OCI-LY7 (cell line): ENCODE results near the gene RRAD. TPM values are rescaled to one million over a fixed set of nuclear protein-coding genes. Genes with fewer than 3 reads are reported as not detected.

ENCODE experiments used
- BruUV-seq: library from RNA; stranded (reverse); fragments of 400-500 nt; replicated peaks from 2 replicates; lab custom pipeline; 2021; lab: Mats Ljungman, UMichigan
- CTCF ChIA-PET: fragments of 300-600 bp; sonication (Branson Sonifier 250); formaldehyde crosslinking; loops from one replicate; lab custom pipeline; 2022; ENCODE audit warnings: antibody characterized with exemption; ENCODE audit not compliant: unreplicated experiment; lab: Charles Lee
- POLR2A ChIA-PET: fragments of 300-600 bp; sonication (Branson Sonifier 250); formaldehyde crosslinking; loops from one replicate; lab custom pipeline; 2022; ENCODE audit warnings: antibody characterized with exemption; lab: Charles Lee
- DNase-seq: peaks from one replicate; pipeline ENCODE4 v3.0.0-alpha.2; 2015; ENCODE audit warnings: low spot score
- H2AFZ ChIP-seq: fragments of 200-600 bp; sonication (generic), shearing (Covaris generic); 2 replicates; pipeline ENCODE4 v1.6.1; 2014; ENCODE audit warnings: mild to moderate bottlenecking, antibody characterized with exemption, low read length, moderate library complexity
- H3K27ac ChIP-seq: fragments of 200-600 bp; sonication (generic); 2 replicates; pipeline ENCODE4 v1.5.1; 2014; ENCODE audit warnings: mixed run types, low read depth, mild to moderate bottlenecking, moderate library complexity, low read length, inconsistent platforms; ENCODE audit not compliant: poor library complexity, severe bottlenecking
- H3K36me3 ChIP-seq: fragments of 200-600 bp; sonication (generic); 2 replicates; pipeline ENCODE4 v1.6.1; 2014; ENCODE audit warnings: mild to moderate bottlenecking, antibody characterized with exemption, low read length, moderate library complexity, mixed read lengths; ENCODE audit not compliant: insufficient read depth
- H3K4me1 ChIP-seq: fragments of 200-600 bp; sonication (generic); 2 replicates; pipeline ENCODE4 v1.5.1; 2014; ENCODE audit warnings: mild to moderate bottlenecking, low read length; ENCODE audit not compliant: insufficient read depth, poor library complexity, severe bottlenecking
- H3K4me2 ChIP-seq: fragments of 200-600 bp; sonication (generic); 2 replicates; pipeline ENCODE4 v1.6.1; 2014; ENCODE audit warnings: mild to moderate bottlenecking, low read length
- H3K4me3 ChIP-seq: fragments of 200-600 bp; sonication (generic); 2 replicates; pipeline ENCODE4 v1.5.1; 2014; ENCODE audit warnings: mild to moderate bottlenecking, low read depth, low read length; ENCODE audit not compliant: poor library complexity, severe bottlenecking
- H3K79me2 ChIP-seq: fragments of 200-600 bp; sonication (generic); 2 replicates; pipeline ENCODE4 v1.6.1; 2016; ENCODE audit warnings: low read depth, mild to moderate bottlenecking, low read length, moderate library complexity, mixed read lengths; ENCODE audit not compliant: insufficient read depth
- H3K9me2 ChIP-seq: fragments of 200-600 bp; sonication (generic); 2 replicates; pipeline ENCODE4 v1.6.1; 2016; ENCODE audit warnings: mild to moderate bottlenecking, low read length, mixed read lengths; ENCODE audit not compliant: insufficient read depth
- H3K9me3 ChIP-seq: fragments of 200-600 bp; sonication (generic); 2 replicates; pipeline ENCODE4 v1.6.1; 2014; ENCODE audit warnings: mild to moderate bottlenecking, mixed run types, low read length, mixed read lengths
- H4K20me1 ChIP-seq: fragments of 200-600 bp; sonication (generic); 2 replicates; pipeline ENCODE4 v1.6.1; 2014; ENCODE audit warnings: mild to moderate bottlenecking, antibody characterized with exemption, low read length, moderate library complexity, mixed read lengths; ENCODE audit not compliant: insufficient read depth
- CTCF ChIP-seq: fragments of 200-600 bp; sonication (generic); conservative IDR thresholded peaks from 2 replicates; pipeline ENCODE4 v1.5.1; 2014; ENCODE audit warnings: mild to moderate bottlenecking, antibody characterized with exemption, low read length, moderate library complexity, mixed read lengths
- EZH2phosphoT487 ChIP-seq: fragments of 200-600 bp; sonication (generic); IDR thresholded peaks from 2 replicates; pipeline ENCODE4 v1.6.1; 2018; ENCODE audit warnings: low read depth, borderline replicate concordance, mild to moderate bottlenecking, mixed run types, antibody characterized with exemption, low read length, moderate library complexity, mixed read lengths
- intact Hi-C: fragments of 100-400 bp; cut with micrococcal nuclease; formaldehyde crosslinking; loops from one replicate; pipeline ENCODE4 v1.10.0; 2022; ENCODE audit not compliant: unreplicated experiment
- total RNA-seq, 2 experiments: library from RNA; depleted of rRNA in 1 of 2; stranded (reverse); fragments of >200 nt in 1 of 2; shearing (Covaris generic) in 1 of 2; gene quantifications; 2 replicates each; pipeline ENCODE4 v1.2.3, GENCODE V29; 2014 to 2022

RRAD gene
- total RNA-seq, 2 experiments from 2014 or later: 0.09 TPM; not detected in 1

DNA sequence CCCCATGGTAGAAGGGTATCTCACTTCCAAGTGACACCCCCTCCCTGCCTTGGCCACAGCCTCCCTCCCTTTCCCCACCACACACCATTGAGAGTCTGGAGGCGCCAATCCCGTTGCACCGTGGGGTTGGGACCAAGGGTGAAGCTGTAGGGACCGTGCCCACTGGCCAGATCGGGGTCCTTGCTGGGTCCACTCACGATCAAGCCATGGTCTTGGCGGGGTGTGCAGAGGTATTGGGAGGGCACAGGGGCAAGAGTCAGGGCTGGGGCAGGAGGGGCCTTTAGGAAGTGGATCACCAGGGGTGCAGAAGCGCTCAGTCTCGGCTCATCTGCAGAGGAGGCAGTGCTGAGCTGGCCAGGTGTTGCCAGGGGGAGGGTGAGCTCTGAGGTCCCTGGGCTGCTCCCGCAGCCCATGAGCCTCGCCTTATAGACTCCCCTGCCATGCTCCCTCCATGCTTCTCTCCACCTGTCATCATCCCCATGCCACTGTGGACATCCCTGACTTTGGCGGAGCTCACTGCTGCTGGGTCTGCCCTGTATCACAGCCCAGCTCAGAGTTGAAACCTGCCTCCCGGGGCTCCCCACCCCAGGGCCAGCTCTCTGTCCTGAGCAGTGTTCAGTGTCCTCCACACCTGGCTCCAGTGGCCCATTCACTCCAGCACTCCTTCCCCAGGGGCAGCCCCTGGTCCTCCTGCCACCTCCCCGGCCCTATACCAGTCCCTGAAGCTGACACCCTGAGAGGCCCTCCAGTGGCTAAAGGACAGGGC lies 15.0 kb downstream of the RRAD start:
- no peaks in the 10 kb centered on the region for H3K79me2 ChIP-seq
- H3K9me2 ChIP-seq: no peaks in the 10 kb centered on the region
- H2AFZ ChIP-seq: no peak overlapping the region
- no peak for DNase-seq
- no peak for TF ChIP-seq CTCF
- TF ChIP-seq EZH2phosphoT487: no peak
- no peaks in the 10 kb centered on the region for H3K36me3 ChIP-seq
- ChIA-PET POLR2A (interaction anchor here (0.8 kb wide), 1 partner anchor 12 kb away, joined by 3 read pairs; no protein-coding TSS in a partner anchor), CTCF (interaction anchor here (0.5 kb wide), 1 partner anchor 302 kb away, joined by 3 read pairs; no protein-coding TSS in a partner anchor)
- H3K4me1 ChIP-seq: no peaks in the 10 kb centered on the region
- H4K20me1 ChIP-seq: no peaks in the 10 kb centered on the region
- H3K4me3 ChIP-seq: no peak overlapping the region
- no TSS peak for BruUV-seq
- H3K9me3 ChIP-seq: no peaks in the 10 kb centered on the region
- intact Hi-C loops: no loop called here
- H3K27ac ChIP-seq: no peak overlapping the region
- H3K4me2 ChIP-seq: no peak overlapping the region

DNA sequence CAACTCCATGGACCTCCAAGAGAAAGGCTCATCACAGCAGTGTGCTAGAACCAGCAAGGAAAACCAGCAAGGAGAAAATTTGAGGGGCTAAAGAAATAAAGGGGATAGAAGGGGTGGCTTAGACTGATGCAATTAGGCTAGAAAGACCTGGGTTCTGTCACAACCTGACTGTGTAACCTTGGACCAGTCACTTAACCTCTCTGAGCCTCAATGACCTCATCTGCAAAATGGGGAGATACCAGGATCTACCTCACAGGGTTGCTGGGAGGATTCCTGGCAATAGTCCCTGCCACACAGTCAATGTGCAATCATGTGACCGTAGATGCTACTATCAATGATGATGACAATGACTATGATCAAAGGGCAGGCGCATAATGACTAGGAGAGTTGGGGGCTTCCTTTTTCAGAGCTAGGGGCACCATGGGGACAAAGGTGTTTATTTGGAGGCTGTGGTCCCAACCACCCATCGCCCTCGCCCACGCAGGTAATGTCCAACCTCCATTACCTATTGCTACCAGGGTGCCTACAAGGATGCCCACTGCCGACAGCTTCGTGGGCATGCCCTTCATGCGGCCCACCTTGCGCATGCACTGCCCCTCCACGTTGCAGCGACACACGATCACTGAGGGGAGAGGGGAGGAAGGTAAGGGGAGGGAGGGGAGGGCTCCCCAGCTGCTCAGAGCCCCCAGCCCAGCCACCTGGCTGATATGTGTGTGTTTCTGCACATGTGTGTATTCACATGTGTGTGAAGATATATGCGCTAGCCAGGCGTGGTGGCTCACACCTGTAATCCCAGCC lies 16.4 kb downstream of the RRAD start:
- H3K9me3 ChIP-seq: no peaks in the 10 kb centered on the region
- BruUV-seq: no TSS peak
- H4K20me1 ChIP-seq: no peaks in the 10 kb centered on the region
- H3K4me2 ChIP-seq: no peak overlapping the region
- intact Hi-C loops: no loop called here
- CTCF ChIA-PET: no interaction called here
- H3K4me1 ChIP-seq: no peaks in the 10 kb centered on the region
- H3K9me2 ChIP-seq: no peaks in the 10 kb centered on the region
- H3K4me3 ChIP-seq: no peak overlapping the region
- no peak for TF ChIP-seq EZH2phosphoT487
- no peak for DNase-seq
- H3K27ac ChIP-seq: no peak overlapping the region
- H3K36me3 ChIP-seq: no peaks in the 10 kb centered on the region
- H3K79me2 ChIP-seq: no peaks in the 10 kb centered on the region
- H2AFZ ChIP-seq: no peak overlapping the region
- POLR2A ChIA-PET: interaction anchor here (0.7 to 0.8 kb wide), 2 partner anchors 11 to 350 kb away, joined by 3 read pairs; no protein-coding TSS in a partner anchor

GRCh38 chr16:66908116-66908515 lies 17.2 kb downstream of the RRAD start:
- TF ChIP-seq CTCF (no peak), EZH2phosphoT487 (no peak)
- ChIA-PET POLR2A (no interaction called here), CTCF (no interaction called here)
- no TSS peak for BruUV-seq
- Histone ChIP-seq H3K9me3 (no peaks in the 10 kb centered on the region), H3K27ac (no peak overlapping the region), H3K4me1 (no peaks in the 10 kb centered on the region), H3K9me2 (no peaks in the 10 kb centered on the region), H3K4me2 (no peak overlapping the region), H3K79me2 (no peaks in the 10 kb centered on the region), H3K4me3 (no peak overlapping the region), H2AFZ (no peak overlapping the region), H4K20me1 (no peaks in the 10 kb centered on the region), H3K36me3 (no peaks in the 10 kb centered on the region)
- DNase-seq: no peak
- intact Hi-C loops: no loop called here
